Liver (tissue), 9 donors: Measurements from ENCODE around the gene BMAL2. TPM values are rescaled to one million over a fixed set of nuclear protein-coding genes. Genes with fewer than 3 reads are reported as not detected.

ENCODE experiments used
- DNase-seq: peaks from one replicate; pipeline ENCODE4 v3.0.0-alpha.2; 2017; ENCODE audit warnings: low spot score
- H3K27ac ChIP-seq, 2 donors: one replicate each; pipeline ENCODE4 v1.7.0; 2013; ENCODE audit warnings: inconsistent platforms in 2 of 2, low read length in 2 of 2, control low read depth in 1 of 2, low read depth in 1 of 2, mild to moderate bottlenecking in 1 of 2
- H3K27me3 ChIP-seq, 4 donors: one replicate each; pipeline versions ENCODE4 v1.6.1 to v1.7.0; 2013; ENCODE audit warnings: low read length in 3 of 4, inconsistent platforms in 1 of 4, mild to moderate bottlenecking in 1 of 4, moderate library complexity in 1 of 4; ENCODE audit not compliant: control insufficient read depth in 4 of 4, insufficient read depth in 4 of 4
- H3K36me3 ChIP-seq, 4 donors: one replicate each; pipeline versions ENCODE4 v1.6.1 to v1.7.0; 2013; ENCODE audit warnings: low read length in 3 of 4, mild to moderate bottlenecking in 3 of 4, low read depth in 1 of 4, moderate library complexity in 1 of 4; ENCODE audit not compliant: control insufficient read depth in 4 of 4, insufficient read depth in 3 of 4
- H3K4me1 ChIP-seq, 4 donors: one replicate each; pipeline versions ENCODE4 v1.6.1 to v1.7.0; 2013; ENCODE audit warnings: low read length in 3 of 4, mild to moderate bottlenecking in 3 of 4, moderate library complexity in 1 of 4; ENCODE audit not compliant: control insufficient read depth in 4 of 4, insufficient read depth in 4 of 4
- H3K4me3 ChIP-seq, 3 donors: one replicate each; pipeline versions ENCODE4 v1.6.1 to v1.7.0; 2013; ENCODE audit warnings: low read length in 3 of 3, control low read depth in 1 of 3, low read depth in 1 of 3, mild to moderate bottlenecking in 1 of 3
- H3K9ac ChIP-seq, 2 donors: one replicate each; pipeline ENCODE4 v1.7.0; 2013; ENCODE audit warnings: low read length in 2 of 2, mild to moderate bottlenecking in 2 of 2, moderate library complexity in 2 of 2, control low read depth in 1 of 2, low read depth in 1 of 2
- H3K9me3 ChIP-seq, 4 donors: one replicate each; pipeline versions ENCODE4 v1.6.1 to v1.7.0; 2013; ENCODE audit warnings: low read length in 3 of 4; ENCODE audit not compliant: control insufficient read depth in 4 of 4
- EGR1 ChIP-seq, 2 donors: IDR thresholded peaks; 2 replicates each; pipeline ENCODE4 v1.6.1; 2016 to 2018; ENCODE audit warnings: antibody characterized with exemption in 2 of 2, low read depth in 2 of 2
- FOXA1 ChIP-seq: IDR thresholded peaks from 2 replicates; pipeline ENCODE4 v1.6.1; 2016; ENCODE audit warnings: antibody characterized with exemption
- FOXA2 ChIP-seq: IDR thresholded peaks from 2 replicates; pipeline ENCODE4 v1.6.1; 2016; ENCODE audit warnings: antibody characterized with exemption
- GABPA ChIP-seq, 2 donors: IDR thresholded peaks in 1 of 2; conservative IDR thresholded peaks in 1 of 2; 2 replicates each; pipeline ENCODE4 v1.6.1; 2016; ENCODE audit warnings: antibody characterized with exemption in 2 of 2, mild to moderate bottlenecking in 1 of 2, moderate library complexity in 1 of 2
- HNF4A ChIP-seq, 2 donors: conservative IDR thresholded peaks; 2 replicates each; pipeline ENCODE4 v1.6.1; 2016; ENCODE audit warnings: antibody characterized with exemption in 2 of 2, mild to moderate bottlenecking in 2 of 2
- HNF4G ChIP-seq: IDR thresholded peaks from 2 replicates; pipeline ENCODE4 v1.6.1; 2016; ENCODE audit warnings: antibody characterized with exemption
- NR2F2 ChIP-seq: IDR thresholded peaks from 2 replicates; pipeline ENCODE4 v1.6.1; 2016; ENCODE audit warnings: antibody characterized with exemption
- RAD21 ChIP-seq, 2 donors: IDR thresholded peaks; 2 replicates each; pipeline ENCODE4 v1.6.1; 2016; ENCODE audit warnings: antibody characterized with exemption in 2 of 2, mild to moderate bottlenecking in 2 of 2
- RXRA ChIP-seq, 2 donors: IDR thresholded peaks; 2 replicates each; pipeline ENCODE4 v1.6.1; 2017 to 2018; ENCODE audit warnings: antibody characterized with exemption in 2 of 2, mild to moderate bottlenecking in 1 of 2
- SP1 ChIP-seq: IDR thresholded peaks from 2 replicates; pipeline ENCODE4 v1.6.1; 2018; ENCODE audit warnings: antibody characterized with exemption, mild to moderate bottlenecking
- TAF1 ChIP-seq: conservative IDR thresholded peaks from 2 replicates; pipeline ENCODE4 v1.6.1; 2016; ENCODE audit warnings: antibody characterized with exemption, mild to moderate bottlenecking
- YY1 ChIP-seq: IDR thresholded peaks from 2 replicates; pipeline ENCODE4 v1.6.1; 2016; ENCODE audit warnings: antibody characterized with exemption, mild to moderate bottlenecking
- ZBTB33 ChIP-seq: IDR thresholded peaks from 2 replicates; pipeline ENCODE4 v1.6.1; 2016; ENCODE audit warnings: antibody characterized with exemption
- WGBS: extraction: QIAGEN DNeasy Blood & Tissue Kit; methylation state at CpG from one replicate; pipeline ENCODE4 v1.1.7; 2013; 5-methylcytosine and 5-hydroxymethylcytosine counted together
- polyA plus RNA-seq, 2 donors: library from polyadenylated mRNA; stranded (reverse) in 1 of 2; unstranded in 1 of 2; fragments of 200-250 nt in 1 of 2; fragments of >200 nt in 1 of 2; fragmentation: Nextera tagmentation in 1 of 2; extraction: Ambion mirVana in 1 of 2; gene quantifications; one replicate each; pipeline versions ENCODE4 v1.2.1 to v1.2.3, GENCODE V29; 2013 to 2015
- total RNA-seq, 2 donors: library from RNA; depleted of rRNA; stranded (reverse); fragments of >200 nt; gene quantifications; one replicate each; pipeline ENCODE4 v1.2.3, GENCODE V29; 2014
- TF ChIP-seq, protein P1 (sequence below): fragments of 150-350 bp; IDR thresholded peaks from 2 replicates; pipeline ENCODE4 v1.5.1; 2017; ENCODE audit warnings: improper control_type of control experiment, low read depth, low read length; ENCODE audit not compliant: missing input control
- TF ChIP-seq, protein P2 (sequence below): IDR thresholded peaks from 2 replicates; pipeline ENCODE4 v1.6.1; 2016; ENCODE audit warnings: antibody characterized with exemption
- TF ChIP-seq, protein P3 (sequence below): IDR thresholded peaks from 2 replicates; pipeline ENCODE4 v1.6.1; 2016; ENCODE audit warnings: antibody characterized with exemption, mild to moderate bottlenecking
- donor health status: healthy.
- donor health status: healthy.
- donor health status: healthy.
- donor health status: healthy.
- donor health status: healthy.

The BMAL2 gene
- total and polyA plus RNA-seq, 4 donors: 1.4 to 4.4 (median 1.7) TPM

DNA sequence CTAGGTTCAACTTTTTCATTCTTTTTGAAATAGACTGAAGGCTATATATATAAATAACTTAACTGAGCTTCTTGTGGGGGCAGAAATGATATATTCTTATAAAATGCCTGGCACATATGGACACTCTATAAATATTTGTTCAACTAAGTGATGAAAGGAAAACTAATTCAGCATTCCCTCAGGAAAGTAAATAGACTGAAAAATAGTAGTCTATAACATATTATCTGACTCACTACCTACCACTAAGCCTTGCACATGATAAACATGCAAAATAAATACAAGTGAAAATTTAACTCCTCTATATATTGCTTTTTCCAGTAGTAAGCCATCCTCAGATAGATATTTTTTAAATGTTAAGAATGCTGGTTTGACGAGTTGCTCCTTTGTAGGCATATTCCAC is 15.7 kb upstream of the BMAL2 start:
- H3K9ac ChIP-seq: no peak overlapping the region
- H3K27ac ChIP-seq: no peak overlapping the region
- H3K36me3 ChIP-seq: peaks cover 3 to 35% (median 24%) of the 10 kb centered on the region in 4 donors
- H3K27me3 ChIP-seq: no peaks in the 10 kb centered on the region
- no peaks in the 10 kb centered on the region for H3K4me1 ChIP-seq
- H3K4me3 ChIP-seq: no peak overlapping the region
- WGBS: 94% methylated on average over 1 of the region's 1 CpG
- no peak for DNase-seq
- TF ChIP-seq, protein P1, sequence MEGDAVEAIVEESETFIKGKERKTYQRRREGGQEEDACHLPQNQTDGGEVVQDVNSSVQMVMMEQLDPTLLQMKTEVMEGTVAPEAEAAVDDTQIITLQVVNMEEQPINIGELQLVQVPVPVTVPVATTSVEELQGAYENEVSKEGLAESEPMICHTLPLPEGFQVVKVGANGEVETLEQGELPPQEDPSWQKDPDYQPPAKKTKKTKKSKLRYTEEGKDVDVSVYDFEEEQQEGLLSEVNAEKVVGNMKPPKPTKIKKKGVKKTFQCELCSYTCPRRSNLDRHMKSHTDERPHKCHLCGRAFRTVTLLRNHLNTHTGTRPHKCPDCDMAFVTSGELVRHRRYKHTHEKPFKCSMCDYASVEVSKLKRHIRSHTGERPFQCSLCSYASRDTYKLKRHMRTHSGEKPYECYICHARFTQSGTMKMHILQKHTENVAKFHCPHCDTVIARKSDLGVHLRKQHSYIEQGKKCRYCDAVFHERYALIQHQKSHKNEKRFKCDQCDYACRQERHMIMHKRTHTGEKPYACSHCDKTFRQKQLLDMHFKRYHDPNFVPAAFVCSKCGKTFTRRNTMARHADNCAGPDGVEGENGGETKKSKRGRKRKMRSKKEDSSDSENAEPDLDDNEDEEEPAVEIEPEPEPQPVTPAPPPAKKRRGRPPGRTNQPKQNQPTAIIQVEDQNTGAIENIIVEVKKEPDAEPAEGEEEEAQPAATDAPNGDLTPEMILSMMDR: no peak
- TF ChIP-seq HNF4G (no peak), FOXA2 (no peak), RXRA (IDR thresholded peaks at IDR 0.05) (no peak), RAD21 (IDR thresholded peaks at IDR 0.05) (no peak), GABPA (IDR thresholded peaks at IDR 0.05 in 1 of 2, conservative IDR thresholded peaks at IDR 0.05 in 1 of 2) (no peak), NR2F2 (no peak), EGR1 (IDR thresholded peaks at IDR 0.05; ENCODE audit: low read depth in 2 of 2) (no peak), FOXA1 (no peak), TAF1 (no peak), SP1 (no peak), YY1 (no peak), HNF4A (conservative IDR thresholded peaks at IDR 0.05) (no peak), ZBTB33 (no peak)
- TF ChIP-seq, protein P2, sequence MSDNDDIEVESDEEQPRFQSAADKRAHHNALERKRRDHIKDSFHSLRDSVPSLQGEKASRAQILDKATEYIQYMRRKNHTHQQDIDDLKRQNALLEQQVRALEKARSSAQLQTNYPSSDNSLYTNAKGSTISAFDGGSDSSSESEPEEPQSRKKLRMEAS: no peak
- TF ChIP-seq, protein P3, sequence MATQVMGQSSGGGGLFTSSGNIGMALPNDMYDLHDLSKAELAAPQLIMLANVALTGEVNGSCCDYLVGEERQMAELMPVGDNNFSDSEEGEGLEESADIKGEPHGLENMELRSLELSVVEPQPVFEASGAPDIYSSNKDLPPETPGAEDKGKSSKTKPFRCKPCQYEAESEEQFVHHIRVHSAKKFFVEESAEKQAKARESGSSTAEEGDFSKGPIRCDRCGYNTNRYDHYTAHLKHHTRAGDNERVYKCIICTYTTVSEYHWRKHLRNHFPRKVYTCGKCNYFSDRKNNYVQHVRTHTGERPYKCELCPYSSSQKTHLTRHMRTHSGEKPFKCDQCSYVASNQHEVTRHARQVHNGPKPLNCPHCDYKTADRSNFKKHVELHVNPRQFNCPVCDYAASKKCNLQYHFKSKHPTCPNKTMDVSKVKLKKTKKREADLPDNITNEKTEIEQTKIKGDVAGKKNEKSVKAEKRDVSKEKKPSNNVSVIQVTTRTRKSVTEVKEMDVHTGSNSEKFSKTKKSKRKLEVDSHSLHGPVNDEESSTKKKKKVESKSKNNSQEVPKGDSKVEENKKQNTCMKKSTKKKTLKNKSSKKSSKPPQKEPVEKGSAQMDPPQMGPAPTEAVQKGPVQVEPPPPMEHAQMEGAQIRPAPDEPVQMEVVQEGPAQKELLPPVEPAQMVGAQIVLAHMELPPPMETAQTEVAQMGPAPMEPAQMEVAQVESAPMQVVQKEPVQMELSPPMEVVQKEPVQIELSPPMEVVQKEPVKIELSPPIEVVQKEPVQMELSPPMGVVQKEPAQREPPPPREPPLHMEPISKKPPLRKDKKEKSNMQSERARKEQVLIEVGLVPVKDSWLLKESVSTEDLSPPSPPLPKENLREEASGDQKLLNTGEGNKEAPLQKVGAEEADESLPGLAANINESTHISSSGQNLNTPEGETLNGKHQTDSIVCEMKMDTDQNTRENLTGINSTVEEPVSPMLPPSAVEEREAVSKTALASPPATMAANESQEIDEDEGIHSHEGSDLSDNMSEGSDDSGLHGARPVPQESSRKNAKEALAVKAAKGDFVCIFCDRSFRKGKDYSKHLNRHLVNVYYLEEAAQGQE: no peak
- H3K9me3 ChIP-seq: no peaks in the 10 kb centered on the region

DNA sequence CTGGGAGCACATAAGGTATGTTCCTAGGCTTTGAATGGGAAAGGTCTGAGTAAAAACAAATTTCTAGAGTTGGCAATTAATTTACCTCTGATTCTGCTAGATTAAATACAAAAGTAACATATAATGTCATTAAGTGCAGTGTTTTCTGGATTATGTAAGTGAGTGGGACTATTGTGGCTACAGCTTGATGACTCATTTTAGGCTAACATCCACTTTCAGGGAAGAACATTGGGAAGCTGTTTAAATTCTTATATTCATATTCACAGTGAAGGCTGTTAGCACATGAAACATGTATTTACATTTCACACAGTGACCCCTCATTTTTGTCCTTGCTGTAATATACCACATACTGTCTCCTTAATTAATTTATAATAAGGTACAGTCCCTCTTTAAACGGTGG is 13.2 kb upstream of the BMAL2 start:
- 67% methylated on average over 1 of the region's 1 CpG for WGBS
- TF ChIP-seq GABPA (IDR thresholded peaks at IDR 0.05 in 1 of 2, conservative IDR thresholded peaks at IDR 0.05 in 1 of 2) (no peak), FOXA1 (no peak), FOXA2 (no peak), YY1 (no peak), HNF4A (conservative IDR thresholded peaks at IDR 0.05) (no peak), NR2F2 (no peak), SP1 (no peak), RAD21 (IDR thresholded peaks at IDR 0.05) (no peak), HNF4G (no peak), ZBTB33 (no peak)
- TF ChIP-seq, protein P2: no peak
- TF ChIP-seq, protein P1: no peak
- H3K4me1 ChIP-seq: peaks cover 0 to 5% (median under 1%) of the 10 kb centered on the region in 4 donors
- H3K36me3 ChIP-seq: peaks cover 4 to 40% (median 24%) of the 10 kb centered on the region in 4 donors
- H3K27me3 ChIP-seq: no peaks in the 10 kb centered on the region
- H3K9ac ChIP-seq: no peak overlapping the region
- H3K9me3 ChIP-seq: no peaks in the 10 kb centered on the region
- no peak overlapping the region for H3K27ac ChIP-seq
- DNase-seq: no peak
- no peak overlapping the region for H3K4me3 ChIP-seq
